Measurements from ENCODE around the gene KRT77. TPM values are rescaled to one million over a fixed set of nuclear protein-coding genes. Genes with fewer than 3 reads are reported as not detected.

KRT77 gene
- total RNA-seq, 1 experiment from 2014 or later, result not detected

GRCh38 chr12:52740584-52740983 lies 37.3 kb upstream of the KRT77 start:
- Mint-ChIP-seq H3K4me3 (no peak overlapping the region), H3K36me3 (no peaks in the 10 kb centered on the region), H3K4me1 (no peaks in the 10 kb centered on the region), H3K27me3 (ENCODE audit: low read depth) (peaks cover 12% of the 10 kb centered on the region), H3K9me3 (no peaks in the 10 kb centered on the region), H3K27ac (no peak overlapping the region)
- DNase-seq (ENCODE audit: low spot score) (no peak), ATAC-seq (no peak)
- ChIA-PET POLR2A (no interaction called here), CTCF (interaction anchor here (0.6 to 2.4 kb wide), 2 partner anchors 64 to 130 kb away, joined by 3 to 8 read pairs; no protein-coding TSS in a partner anchor)
- TF ChIP-seq OVOL2 (CRISPR knock-in tag; IDR thresholded peaks at IDR 0.05; ENCODE audit: borderline replicate concordance), result no peak
- no peak for TF ChIP-seq ERG (CRISPR knock-in tag; IDR thresholded peaks at IDR 0.05)
- TF ChIP-seq CDX4 (CRISPR knock-in tag; IDR thresholded peaks at IDR 0.05; ENCODE audit: borderline replicate concordance), result no peak
- no peak for TF ChIP-seq ZNF232 (CRISPR knock-in tag; IDR thresholded peaks at IDR 0.05)
- no peak for TF ChIP-seq ELF4 (CRISPR knock-in tag; IDR thresholded peaks at IDR 0.05; ENCODE audit: low read depth)
- no peak for TF ChIP-seq RORB (CRISPR knock-in tag; IDR thresholded peaks at IDR 0.05)
- no peak for TF ChIP-seq ZBTB21 (CRISPR knock-in tag; IDR thresholded peaks at IDR 0.05; ENCODE audit: borderline replicate concordance)
- TF ChIP-seq ZNF396 (CRISPR knock-in tag; IDR thresholded peaks at IDR 0.05; ENCODE audit: borderline replicate concordance), result no peak
- TF ChIP-seq FOXK1 (CRISPR knock-in tag; IDR thresholded peaks at IDR 0.05), result no peak
- TF ChIP-seq FOXP1 (CRISPR knock-in tag; IDR thresholded peaks at IDR 0.05; ENCODE audit: borderline replicate concordance), result no peak
- no peak for TF ChIP-seq SMAD3 (CRISPR knock-in tag; IDR thresholded peaks at IDR 0.05; ENCODE audit: borderline replicate concordance)
- no peak for TF ChIP-seq MYBL2 (CRISPR knock-in tag; IDR thresholded peaks at IDR 0.05)

GRCh38 chr12:52739963-52740362 lies 36.6 kb upstream of the KRT77 start:
- H3K27ac Mint-ChIP-seq, result no peak overlapping the region
- no peaks in the 10 kb centered on the region for H3K9me3 Mint-ChIP-seq
- peaks cover 11% of the 10 kb centered on the region for H3K27me3 Mint-ChIP-seq (ENCODE audit: low read depth)
- H3K36me3 Mint-ChIP-seq, result no peaks in the 10 kb centered on the region
- no peak for DNase-seq (ENCODE audit: low spot score)
- no peak for TF ChIP-seq NFATC4 (CRISPR knock-in tag; IDR thresholded peaks at IDR 0.05)
- TF ChIP-seq E2F1 (CRISPR knock-in tag; IDR thresholded peaks at IDR 0.05), result no peak
- TF ChIP-seq TCF7 (CRISPR knock-in tag; IDR thresholded peaks at IDR 0.05; ENCODE audit: low read depth), result no peak
- no peak for TF ChIP-seq E2F5 (CRISPR knock-in tag; IDR thresholded peaks at IDR 0.05)
- ChIA-PET CTCF (no interaction called here), POLR2A (no interaction called here)
- H3K4me1 Mint-ChIP-seq, result no peaks in the 10 kb centered on the region
- ATAC-seq, result no peak
- H3K4me3 Mint-ChIP-seq, result no peak overlapping the region

GRCh38 chr12:52735816-52736632 lies 32.7 kb upstream of the KRT77 start:
- no peak overlapping the region for H3K27ac Mint-ChIP-seq
- no peak overlapping the region for H3K4me3 Mint-ChIP-seq
- ChIA-PET POLR2A (no interaction called here), CTCF (interaction anchor here (1.0 to 1.4 kb wide), 3 partner anchors 129 to 143 kb away, joined by 3 to 4 read pairs (median 3); no protein-coding TSS in a partner anchor)
- ATAC-seq (no peak), DNase-seq (ENCODE audit: low spot score) (no peak)
- H3K9me3 Mint-ChIP-seq, result peaks cover 11% of the 10 kb centered on the region
- H3K27me3 Mint-ChIP-seq (ENCODE audit: low read depth), result peaks cover 18% of the 10 kb centered on the region
- H3K4me1 Mint-ChIP-seq, result no peaks in the 10 kb centered on the region
- no peaks in the 10 kb centered on the region for H3K36me3 Mint-ChIP-seq
- TF ChIP-seq KAT7 (CRISPR knock-in tag; IDR thresholded peaks at IDR 0.05; ENCODE audit: borderline replicate concordance) (no peak), ZNF416 (CRISPR knock-in tag; IDR thresholded peaks at IDR 0.05) (no peak), NR3C1 (CRISPR knock-in tag; conservative IDR thresholded peaks at IDR 0.05; ENCODE audit: low read depth) (no peak), ZNF396 (CRISPR knock-in tag; IDR thresholded peaks at IDR 0.05; ENCODE audit: borderline replicate concordance) (no peak), OVOL2 (CRISPR knock-in tag; IDR thresholded peaks at IDR 0.05; ENCODE audit: borderline replicate concordance) (no peak), ZNF423 (CRISPR knock-in tag; IDR thresholded peaks at IDR 0.05) (no peak), ZNF532 (CRISPR knock-in tag; IDR thresholded peaks at IDR 0.05; ENCODE audit: borderline replicate concordance) (no peak), ZNF317 (CRISPR knock-in tag; IDR thresholded peaks at IDR 0.05; ENCODE audit: borderline replicate concordance, low read depth) (no peak), SOX15 (CRISPR knock-in tag; IDR thresholded peaks at IDR 0.05) (no peak), ZMAT4 (CRISPR knock-in tag; IDR thresholded peaks at IDR 0.05) (no peak)

All from WTC11 (cell line).